GM23338 (cell line): ENCODE results near the gene ZNF273. TPM values are rescaled to one million over a fixed set of nuclear protein-coding genes. Genes with fewer than 3 reads are reported as not detected.

Source experiments
- EZH2 ChIP-seq: fragments of 200-600 bp; sonication (generic); IDR thresholded peaks from one replicate; pipeline ENCODE4 v1.8.0; 2017; ENCODE audit warnings: antibody characterized with exemption, mild to moderate bottlenecking, low read depth; ENCODE audit not compliant: unreplicated experiment
- JUNB ChIP-seq: IDR thresholded peaks from one replicate; pipeline ENCODE4 v1.6.1; 2016; ENCODE audit warnings: antibody characterized with exemption; ENCODE audit not compliant: unreplicated experiment
- NANOG ChIP-seq: IDR thresholded peaks from 2 replicates; pipeline ENCODE4 v1.6.1; 2016; ENCODE audit warnings: antibody characterized with exemption, borderline replicate concordance
- POLR2AphosphoS5 ChIP-seq: IDR thresholded peaks from 2 replicates; pipeline ENCODE4 v1.6.1; 2016; ENCODE audit warnings: antibody characterized with exemption, low read depth
- REST ChIP-seq: IDR thresholded peaks from one replicate; pipeline ENCODE4 v1.6.1; 2018; ENCODE audit warnings: antibody characterized with exemption; ENCODE audit not compliant: unreplicated experiment
- polyA plus RNA-seq: library from polyadenylated mRNA; unstranded; fragments of >200 nt; fragmentation: Nextera tagmentation; extraction: Ambion mirVana; gene quantifications from 2 replicates; pipeline ENCODE4 v1.2.1, GENCODE V29; 2016
- total RNA-seq: library from RNA; depleted of rRNA; stranded (reverse); fragments of >200 nt; shearing (Covaris generic); gene quantifications from 2 replicates; pipeline ENCODE4 v1.2.3, GENCODE V29; 2014; rRNA removed

The ZNF273 gene
- total and polyA plus RNA-seq, 2 experiments from 2014 or later, result 16.4 to 34.3 TPM

- TF ChIP-seq POLR2AphosphoS5, result no peak
- TF ChIP-seq JUNB, result no peak
- TF ChIP-seq EZH2, result no peak
- TF ChIP-seq NANOG, result no peak
- TF ChIP-seq REST, result no peak
Measured at GRCh38 chr7:64978497-64979203, 75.6 kb downstream of the ZNF273 start (continued).

Other genes starting within 250 kb of the ZNF273 start
- gene ZNF107, start 237.1 kb upstream of the ZNF273 start, total RNA-seq, result 51.0 and 55.3 TPM in 2 replicates
- gene ZNF107, start 237.1 kb upstream of the ZNF273 start, polyA plus RNA-seq, result 12.5 and 14.8 TPM in 2 replicates
- gene ZNF138, start 108.8 kb upstream of the ZNF273 start, total RNA-seq, result 64.7 and 68.4 TPM in 2 replicates
- gene ZNF138, start 108.8 kb upstream of the ZNF273 start, polyA plus RNA-seq, result 38.7 and 48.7 TPM in 2 replicates
- gene ZNF117, start 87.8 kb downstream of the ZNF273 start, total RNA-seq, result 16.3 and 20.0 TPM in 2 replicates
- gene ZNF117, start 87.8 kb downstream of the ZNF273 start, polyA plus RNA-seq, result 3.7 and 4.8 TPM in 2 replicates
- gene ERV3-1, start 103.4 kb downstream of the ZNF273 start, total RNA-seq, result 13.8 and 15.3 TPM in 2 replicates
- 20.1 and 26.8 TPM in 2 replicates for gene ERV3-1, start 103.4 kb downstream of the ZNF273 start, polyA plus RNA-seq